Thyroid gland (tissue), 4 donors: ENCODE measurements around the gene TTLL5. TPM values are rescaled to one million over a fixed set of nuclear protein-coding genes. Genes with fewer than 3 reads are reported as not detected.

Source experiments
- DNase-seq, 2 donors: peaks; one replicate each; pipeline ENCODE4 v3.0.0-alpha.2; 2019
- H3K27ac ChIP-seq, 3 donors: fragments of 200-600 bp; sonication (generic); 1 replicate in 2 of 3; 2 replicates in 1 of 3; pipeline ENCODE4 v1.5.1; 2016 to 2019; ENCODE audit warnings: mild to moderate bottlenecking in 1 of 3, moderate library complexity in 1 of 3
- H3K27me3 ChIP-seq: fragments of 200-600 bp; sonication (generic); one replicate; pipeline ENCODE4 v1.5.1; 2019
- H3K36me3 ChIP-seq, 2 donors: fragments of 200-600 bp; sonication (generic); one replicate each; pipeline ENCODE4 v1.5.1; 2016 to 2019
- H3K4me1 ChIP-seq, 2 donors: fragments of 200-600 bp; sonication (generic); one replicate each; pipeline ENCODE4 v1.5.1; 2017 to 2019
- H3K4me3 ChIP-seq, 3 donors: fragments of 200-600 bp; sonication (generic); replicated peaks in 1 of 3; 1 replicate in 2 of 3; 2 replicates in 1 of 3; pipeline ENCODE4 v1.5.1; 2016; ENCODE audit warnings: mild to moderate bottlenecking in 1 of 3
- H3K9me3 ChIP-seq: fragments of 200-600 bp; sonication (generic); one replicate; pipeline ENCODE4 v1.5.1; 2017
- CTCF ChIP-seq, 6 experiments: fragments of 200-600 bp in 3 of 6; fragments of 450-650 bp in 3 of 6; sonication (generic) in 3 of 6; IDR thresholded peaks; one replicate each; pipeline ENCODE4 v1.5.1; 2016 to 2019; ENCODE audit warnings: antibody characterized with exemption in 6 of 6, mild to moderate bottlenecking in 2 of 6, inconsistent platforms in 1 of 6, moderate library complexity in 1 of 6
- POLR2A ChIP-seq, 2 donors: fragments of 450-650 bp; IDR thresholded peaks; one replicate each; pipeline ENCODE4 v1.6.1; 2017; ENCODE audit warnings: antibody characterized with exemption in 2 of 2, mild to moderate bottlenecking in 2 of 2, moderate library complexity in 1 of 2
- WGBS, 2 donors: methylation state at CpG; one replicate each; pipeline ENCODE4 v1.1.5; 2017; 5-methylcytosine and 5-hydroxymethylcytosine counted together
- intact Hi-C: fragments of 100-400 bp; cut with DNase I; formaldehyde crosslinking; loops from one replicate; pipeline ENCODE4 v1.15.1; 2023
- total RNA-seq, 4 donors: library from RNA; depleted of rRNA; stranded (reverse); fragments of >200 nt; gene quantifications; one replicate each; pipeline ENCODE4 v1.2.3, GENCODE V29; 2016

TTLL5 gene
- total RNA-seq, 4 donors from 2014 or later = 31.8 to 65.1 (median 35.7) TPM

- intact Hi-C loops = no loop called here
- no peak for TF ChIP-seq POLR2A (IDR thresholded peaks at IDR 0.05)
- no peak for TF ChIP-seq CTCF (IDR thresholded peaks at IDR 0.05)
- Histone ChIP-seq H3K27me3 (no peaks in the 10 kb centered on the region), H3K27ac (no peak overlapping the region), H3K9me3 (no peaks in the 10 kb centered on the region), H3K36me3 (peaks cover 13 to 16% of the 10 kb centered on the region in 2 donors), H3K4me1 (peaks cover 0 to under 1% of the 10 kb centered on the region in 2 donors), H3K4me3 (no peak overlapping the region)
- no peak for DNase-seq
- 94 to 98% methylated on average over 1 of the region's 1 CpG for WGBS, 2 donors
These were observed 36.3 kb downstream of the TTLL5 start for GRCh38 chr14:75697386-75697785.

GRCh38 chr14:75697918-75698317 lies 36.9 kb downstream of the TTLL5 start:
- Histone ChIP-seq H3K27me3 (no peaks in the 10 kb centered on the region), H3K4me3 (no peak overlapping the region), H3K9me3 (no peaks in the 10 kb centered on the region), H3K4me1 (peaks cover 0 to 5% of the 10 kb centered on the region in 2 donors), H3K27ac (no peak overlapping the region), H3K36me3 (peaks cover 13 to 16% of the 10 kb centered on the region in 2 donors)
- no peak for DNase-seq
- 96 to 98% methylated on average over 2 of the region's 2 CpGs for WGBS, 2 donors
- intact Hi-C loops = no loop called here
- no peak for TF ChIP-seq CTCF (IDR thresholded peaks at IDR 0.05)
- no peak for TF ChIP-seq POLR2A (IDR thresholded peaks at IDR 0.05)

GRCh38 chr14:75699331-75699730 lies 38.3 kb downstream of the TTLL5 start:
- no peaks in the 10 kb centered on the region for H3K27me3 ChIP-seq
- H3K27ac ChIP-seq = no peak overlapping the region
- intact Hi-C loops = no loop called here
- H3K36me3 ChIP-seq = peaks cover 8 to 12% of the 10 kb centered on the region in 2 donors
- no peak overlapping the region for H3K4me3 ChIP-seq
- peaks cover 0 to 5% of the 10 kb centered on the region in 2 donors for H3K4me1 ChIP-seq
- no peaks in the 10 kb centered on the region for H3K9me3 ChIP-seq
- no peak for DNase-seq
- TF ChIP-seq CTCF (IDR thresholded peaks at IDR 0.05) = no peak
- TF ChIP-seq POLR2A (IDR thresholded peaks at IDR 0.05) = no peak
- WGBS, 2 donors = 96 to 97% methylated on average over 3 of the region's 3 CpGs

- DNase-seq = peak in 1 of 2 donors; percentile 6
These were observed 39.2 kb downstream of the TTLL5 start for GRCh38 chr14:75700295-75700694.

GRCh38 chr14:75702122-75702521 lies 41.1 kb downstream of the TTLL5 start:
- no peaks in the 10 kb centered on the region for H3K27me3 ChIP-seq
- H3K4me3 ChIP-seq = no peak overlapping the region
- intact Hi-C loops = no loop called here
- H3K4me1 ChIP-seq = peaks cover 0 to 5% of the 10 kb centered on the region in 2 donors
- 72 to 76% methylated on average over 2 of the region's 2 CpGs for WGBS, 2 donors
- no peak for TF ChIP-seq CTCF (IDR thresholded peaks at IDR 0.05)
- TF ChIP-seq POLR2A (IDR thresholded peaks at IDR 0.05) = no peak
- no peak for DNase-seq
- peaks cover 0 to 10% of the 10 kb centered on the region in 2 donors for H3K36me3 ChIP-seq
- H3K9me3 ChIP-seq = no peaks in the 10 kb centered on the region
- H3K27ac ChIP-seq = no peak overlapping the region

More at GRCh38 chr14:75700295-75700694, 39.2 kb downstream of the TTLL5 start:
- H3K27ac ChIP-seq = no peak overlapping the region
- TF ChIP-seq POLR2A (IDR thresholded peaks at IDR 0.05) = no peak
- TF ChIP-seq CTCF (IDR thresholded peaks at IDR 0.05) = no peak
- peaks cover 0 to 10% of the 10 kb centered on the region in 2 donors for H3K36me3 ChIP-seq
- intact Hi-C loops = no loop called here
- H3K4me3 ChIP-seq = no peak overlapping the region
- peaks cover 0 to 5% of the 10 kb centered on the region in 2 donors for H3K4me1 ChIP-seq
- H3K9me3 ChIP-seq = no peaks in the 10 kb centered on the region
- H3K27me3 ChIP-seq = no peaks in the 10 kb centered on the region
- 68 to 87% methylated on average over 6 of the region's 6 CpGs for WGBS, 2 donors
